Suppressor macrophage treated with lipopolysaccharide for 1 hour (primary cell): ENCODE data around the gene B4GAT1.
A peak's percentile ranks its signal among the peaks of the same experiment; 100 is the strongest.
"Not testable (repeated sequence)": the region's sequence is repeated elsewhere in the genome, so short reads cannot be mapped to it uniquely, and the experiment has no call there.

ENCODE experiments used
- DNase-seq, 3 donors: peaks; one replicate each; pipeline ENCODE4 v3.0.0-alpha.2; 2020 to 2022

Gene B4GAT1

DNA sequence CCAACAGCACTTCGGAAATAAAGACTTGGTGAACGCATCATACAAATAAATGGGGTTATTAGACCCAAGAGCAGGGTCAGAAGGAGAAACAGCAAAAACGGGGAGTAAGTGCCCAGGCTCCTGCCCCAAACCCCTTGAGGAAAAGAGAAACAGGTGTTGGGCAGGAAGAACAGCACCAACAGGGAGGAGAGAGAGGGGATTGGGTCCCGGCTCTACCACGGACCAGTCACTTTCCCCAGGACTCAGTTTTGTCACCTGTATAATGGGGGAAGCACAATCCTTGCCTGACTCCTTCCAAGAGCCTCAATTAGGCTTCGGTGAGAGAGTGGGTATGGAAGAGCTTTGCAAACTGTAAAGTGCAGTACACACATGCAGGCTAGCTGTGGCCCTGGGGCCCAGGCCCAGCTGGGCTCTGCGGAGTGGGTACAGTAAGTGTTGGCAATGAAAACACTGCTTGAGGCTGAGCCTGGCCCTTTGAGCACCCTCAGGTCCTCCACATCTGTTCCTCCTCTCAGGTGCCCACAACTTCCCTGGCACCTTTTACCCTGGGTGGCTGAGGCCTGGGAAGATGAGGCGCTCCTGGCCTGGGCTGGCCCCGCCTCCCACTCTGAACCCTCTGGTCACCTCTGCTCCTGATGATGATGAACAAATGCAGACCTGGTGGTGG, 15.2 kb upstream of the B4GAT1 start:
- DNase-seq = no peak

DNA sequence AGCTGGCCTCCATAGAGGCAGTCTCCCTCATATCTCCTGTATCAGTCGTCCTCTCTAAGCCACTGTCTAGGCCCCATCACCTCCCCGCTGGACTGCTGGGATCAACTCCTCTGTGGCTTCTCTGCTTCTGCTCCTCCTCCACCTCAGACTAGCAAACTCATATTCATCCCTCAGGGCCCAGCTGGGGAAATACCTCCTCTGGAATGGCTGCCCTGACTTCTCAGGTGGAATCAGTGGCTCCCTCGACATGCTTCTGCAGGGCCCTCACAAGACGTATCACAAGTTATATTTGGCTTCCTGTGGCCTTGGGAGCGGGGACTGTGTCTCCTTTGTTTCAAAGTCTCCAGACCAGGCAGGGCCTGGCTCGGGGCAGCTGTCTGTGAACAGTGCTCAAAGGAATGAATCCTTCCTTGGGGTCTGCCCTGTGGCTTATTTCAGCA, 14.1 kb upstream of the B4GAT1 start:
- no peak for DNase-seq

DNA sequence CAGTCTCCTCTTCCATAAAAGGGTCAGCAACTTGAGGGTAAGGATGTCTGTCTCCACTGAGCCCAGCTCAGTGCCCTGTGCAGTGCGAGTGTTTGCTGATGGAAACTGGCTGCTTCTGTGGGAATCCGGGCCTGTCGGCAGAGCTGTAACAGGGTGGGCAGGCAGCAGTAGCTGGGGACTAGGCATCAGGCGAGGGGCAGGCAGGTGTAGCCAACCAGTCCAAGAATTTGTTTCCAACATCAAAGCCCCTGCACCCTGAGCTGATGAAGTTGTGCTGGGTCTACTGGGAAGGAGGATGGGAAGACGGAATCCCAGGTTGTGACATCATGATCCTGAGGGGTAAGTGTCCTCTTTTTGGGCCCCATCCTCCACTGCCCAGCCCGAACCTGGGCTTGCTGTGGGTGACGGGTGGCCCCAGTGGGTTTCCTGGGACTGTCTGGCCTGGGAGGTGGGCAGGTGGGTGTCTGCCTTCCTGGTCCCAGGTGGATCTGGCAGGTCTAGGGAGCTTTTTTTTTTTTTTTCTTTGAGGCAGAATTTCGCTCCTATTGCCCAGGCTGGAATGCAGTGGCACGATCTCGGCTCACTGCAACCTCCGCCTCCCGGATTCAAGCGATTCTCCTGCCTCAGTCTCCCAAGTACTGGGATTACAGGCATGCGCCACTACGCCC, 13.1 kb upstream of the B4GAT1 start:
- DNase-seq = no peak

DNA sequence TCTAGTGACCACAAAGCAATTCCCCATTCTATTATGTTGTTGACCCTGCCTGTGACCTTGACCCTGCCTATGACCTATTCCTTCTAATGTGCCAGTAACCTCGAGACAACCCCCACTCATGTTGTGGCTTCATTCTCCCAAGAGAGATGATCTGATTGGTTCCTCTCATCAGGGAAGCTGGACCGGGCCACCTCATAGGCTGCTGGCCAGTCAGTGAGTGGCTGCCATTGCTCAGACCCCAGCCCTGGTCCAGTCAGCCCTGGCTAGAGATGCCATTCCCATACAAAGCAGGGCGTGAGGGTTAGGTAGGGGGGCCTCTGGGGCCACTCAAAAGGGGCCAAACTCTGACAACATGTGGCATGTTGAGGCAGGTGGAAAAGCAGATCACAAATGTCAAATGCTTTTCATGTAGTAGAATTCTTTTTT, 12.2 kb upstream of the B4GAT1 start:
- no peak for DNase-seq

DNA sequence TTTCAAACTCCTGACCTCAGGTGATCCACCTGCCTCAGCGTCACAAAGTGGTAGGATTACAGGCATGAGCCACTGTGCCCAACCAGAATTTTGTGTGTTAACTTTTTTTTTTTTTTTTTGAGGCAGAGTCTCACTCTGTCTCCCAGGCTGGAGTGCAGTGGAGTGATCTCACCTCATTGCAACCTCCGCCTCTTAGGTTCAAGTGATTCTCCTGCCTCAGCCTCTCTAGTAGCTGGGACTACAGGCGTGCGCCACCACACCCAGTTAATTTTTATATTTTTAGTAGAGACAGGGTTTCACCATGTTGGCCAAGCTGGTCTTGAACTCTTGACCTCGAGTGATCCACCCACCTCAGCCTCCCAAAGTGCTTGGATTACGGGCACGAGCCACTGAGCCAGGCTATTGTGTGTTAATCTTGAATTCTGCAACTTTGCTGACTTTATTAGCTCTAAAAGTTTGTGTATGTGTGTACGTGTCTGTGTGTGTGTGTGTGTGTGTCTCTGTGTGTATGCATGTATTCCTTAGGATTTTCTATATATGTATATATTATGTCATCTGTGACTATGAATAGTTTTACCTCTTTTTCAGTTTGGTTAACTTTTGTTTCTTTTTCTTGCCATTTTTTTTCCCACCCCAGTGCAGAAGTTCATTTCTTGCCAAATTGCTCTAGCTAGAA, 3.3 kb upstream of the B4GAT1 start:
- not testable (repeated sequence) for DNase-seq

DNA sequence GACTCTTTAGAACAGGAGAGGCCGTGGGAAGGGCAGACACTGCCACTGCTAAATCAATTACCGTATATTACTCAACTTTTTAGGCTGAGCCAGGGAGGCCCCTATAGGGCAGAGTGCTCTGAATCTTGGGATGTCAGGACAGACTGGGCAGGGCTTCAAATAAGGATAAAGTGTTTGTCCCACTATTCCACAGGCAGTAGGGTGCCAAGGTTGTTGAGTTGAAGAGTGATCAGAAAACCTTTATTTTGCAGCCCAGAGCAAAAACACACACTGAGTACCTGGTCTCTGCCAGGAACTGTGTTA, 1.6 kb upstream of the B4GAT1 start:
- DNase-seq = no peak

DNA sequence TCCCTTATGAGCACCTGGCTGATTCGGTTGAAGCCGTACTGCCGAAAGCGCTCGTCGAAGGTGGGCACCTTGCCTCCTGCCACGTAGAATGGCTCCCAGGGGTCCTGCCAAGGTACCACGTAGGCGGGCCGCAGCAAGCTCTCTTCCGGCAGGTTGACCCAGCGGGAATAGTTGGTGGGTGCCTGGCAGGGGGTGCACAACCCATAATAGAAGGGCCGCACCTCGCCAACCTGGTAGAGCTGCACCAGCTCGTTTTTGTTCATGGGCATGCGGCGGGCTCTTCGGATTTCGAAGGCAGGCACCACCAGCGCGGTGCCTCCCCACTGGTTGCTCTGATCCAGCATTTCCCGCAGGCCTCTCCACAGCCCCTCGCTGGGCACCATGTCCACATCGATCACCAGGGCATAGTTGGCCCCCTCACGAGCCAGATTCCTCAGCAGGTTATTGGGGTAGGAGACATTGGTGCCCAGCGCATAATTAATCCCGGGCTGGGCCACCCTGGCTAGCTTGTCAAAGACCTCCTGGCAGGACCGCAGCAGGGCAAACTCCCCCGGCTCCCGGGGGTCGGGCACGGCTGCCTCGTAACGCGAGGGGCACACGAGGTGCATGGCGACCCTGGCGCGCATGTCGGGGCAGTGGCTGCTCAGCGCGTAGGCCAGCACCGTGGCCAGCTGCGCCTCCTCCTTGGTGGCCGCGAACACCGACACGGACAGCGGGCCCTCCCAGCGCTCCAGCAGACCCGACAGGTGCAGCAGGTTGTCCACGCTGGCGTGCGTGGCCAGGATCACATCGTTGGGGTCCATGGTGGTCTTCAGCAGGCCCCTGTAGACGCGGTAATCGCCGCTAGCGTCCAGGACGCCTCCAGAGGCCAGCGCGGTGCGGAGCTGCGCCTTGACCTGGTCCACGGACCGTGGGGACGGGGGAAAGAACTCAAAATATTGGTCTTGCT, 679 bp downstream of the B4GAT1 start:
- peak in 1 of 3 donors; percentile 22 for DNase-seq

DNA sequence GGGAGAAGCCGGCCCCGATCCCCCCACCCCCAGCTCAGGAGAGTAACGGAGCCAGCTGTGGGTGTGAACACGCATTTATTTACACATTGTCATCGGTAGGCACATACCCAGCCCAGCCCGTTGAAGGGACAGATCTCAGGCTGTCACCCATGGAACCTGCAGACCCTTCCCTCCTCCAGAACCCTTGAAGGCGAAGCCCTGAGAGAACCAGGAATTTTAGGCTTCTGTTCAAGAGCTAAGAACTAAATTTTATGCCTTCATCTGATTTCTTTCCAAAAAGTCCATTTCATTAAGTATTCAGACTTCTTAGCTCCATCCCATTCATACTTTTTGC, 2.1 kb downstream of the B4GAT1 start:
- DNase-seq = no peak

DNA sequence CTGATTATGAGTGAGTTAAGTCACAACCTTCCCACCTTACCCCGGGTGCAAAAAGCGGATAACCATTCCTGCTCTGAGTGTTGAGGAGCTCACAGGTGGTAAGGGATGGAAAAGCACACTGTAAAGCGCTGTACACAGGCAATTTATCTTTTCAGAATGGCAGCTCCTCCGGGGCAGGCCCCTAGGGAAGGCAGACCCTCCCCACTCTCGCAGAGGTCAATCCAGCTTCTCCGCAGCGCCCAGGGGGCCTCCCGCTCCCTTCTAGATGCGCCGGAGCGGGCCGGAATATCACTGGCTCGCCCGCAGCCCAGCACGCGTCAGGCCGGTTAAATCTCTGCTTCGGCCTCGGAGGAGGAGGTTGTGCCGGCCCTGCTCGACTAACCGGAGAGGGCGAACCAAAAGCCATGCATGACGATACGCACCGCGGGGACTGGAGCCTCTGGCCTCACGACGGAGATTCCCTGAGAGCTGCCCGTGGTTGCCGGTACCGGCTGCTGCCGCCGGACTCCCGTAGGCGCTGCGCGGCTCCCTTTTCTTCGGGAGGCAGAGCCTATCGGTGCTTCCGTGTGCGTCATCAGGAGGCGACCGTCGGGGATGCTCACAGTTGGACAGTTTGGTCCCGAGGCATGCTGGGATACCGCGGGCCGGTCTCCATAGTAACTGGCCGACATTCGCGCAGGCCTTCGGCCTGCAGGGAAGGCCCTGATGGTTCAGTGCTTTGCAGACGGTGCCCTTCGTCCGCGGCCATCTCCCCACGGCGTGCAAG, 2.7 kb downstream of the B4GAT1 start, which contains the start of gene BRMS1:
BRMS1 (minus strand) TSS at position 555 of the 766 bp plus-strand sequence. CDS start 2,870 bp downstream, outside the sequence.
- peak; percentile 98 to 99 (median 98) for DNase-seq

DNA sequence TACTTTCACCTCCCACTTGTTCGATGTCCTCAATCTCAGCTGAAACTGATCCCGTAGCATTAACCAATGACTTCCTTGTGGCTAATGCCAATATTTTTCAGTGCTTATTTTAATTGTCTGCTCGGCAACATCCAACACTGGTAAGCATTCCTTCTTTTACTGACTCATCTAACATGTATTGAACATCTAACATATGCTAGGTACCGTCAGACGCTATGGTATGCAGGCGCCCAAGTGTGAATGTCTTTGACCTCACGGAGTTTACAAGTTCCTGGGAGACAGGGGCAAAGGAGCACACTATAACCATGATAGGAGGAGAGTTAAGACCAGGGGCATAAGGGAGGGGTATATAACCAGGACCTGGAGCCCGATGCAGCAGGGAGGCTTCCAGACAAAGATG, 4.3 kb downstream of the B4GAT1 start:
- no peak for DNase-seq

DNA sequence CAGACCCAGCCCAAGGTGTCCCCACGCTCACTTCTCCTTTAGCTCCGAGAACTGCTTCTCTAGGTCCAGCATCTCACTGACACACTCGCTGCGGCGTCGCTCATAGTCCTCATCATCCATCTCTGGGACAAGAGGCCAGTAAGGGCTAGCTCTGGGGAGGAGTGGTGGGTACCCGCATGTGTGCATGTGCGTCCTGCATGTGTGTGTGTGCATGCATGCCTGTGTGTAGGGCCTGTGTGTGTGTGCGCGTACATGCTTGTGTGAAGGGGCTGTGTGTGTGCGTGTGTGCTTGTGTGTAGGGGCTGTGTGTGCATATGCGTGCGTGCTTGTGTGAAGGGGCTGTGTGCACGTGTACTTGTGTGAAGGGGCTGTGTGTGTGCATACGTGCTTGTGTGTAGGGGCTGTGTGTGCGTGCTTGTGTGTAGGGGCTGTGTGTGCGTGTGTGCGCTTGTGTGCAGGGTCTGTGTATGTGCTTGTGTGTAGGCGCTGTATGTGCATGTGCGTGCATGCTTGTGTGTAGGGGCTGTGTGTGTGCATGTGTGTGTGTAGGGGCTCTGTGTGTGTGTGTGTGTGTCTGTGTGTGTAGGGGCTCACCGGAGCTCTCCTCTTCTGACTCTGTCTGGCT, 5.8 kb downstream of the B4GAT1 start:
- no peak for DNase-seq

DNA sequence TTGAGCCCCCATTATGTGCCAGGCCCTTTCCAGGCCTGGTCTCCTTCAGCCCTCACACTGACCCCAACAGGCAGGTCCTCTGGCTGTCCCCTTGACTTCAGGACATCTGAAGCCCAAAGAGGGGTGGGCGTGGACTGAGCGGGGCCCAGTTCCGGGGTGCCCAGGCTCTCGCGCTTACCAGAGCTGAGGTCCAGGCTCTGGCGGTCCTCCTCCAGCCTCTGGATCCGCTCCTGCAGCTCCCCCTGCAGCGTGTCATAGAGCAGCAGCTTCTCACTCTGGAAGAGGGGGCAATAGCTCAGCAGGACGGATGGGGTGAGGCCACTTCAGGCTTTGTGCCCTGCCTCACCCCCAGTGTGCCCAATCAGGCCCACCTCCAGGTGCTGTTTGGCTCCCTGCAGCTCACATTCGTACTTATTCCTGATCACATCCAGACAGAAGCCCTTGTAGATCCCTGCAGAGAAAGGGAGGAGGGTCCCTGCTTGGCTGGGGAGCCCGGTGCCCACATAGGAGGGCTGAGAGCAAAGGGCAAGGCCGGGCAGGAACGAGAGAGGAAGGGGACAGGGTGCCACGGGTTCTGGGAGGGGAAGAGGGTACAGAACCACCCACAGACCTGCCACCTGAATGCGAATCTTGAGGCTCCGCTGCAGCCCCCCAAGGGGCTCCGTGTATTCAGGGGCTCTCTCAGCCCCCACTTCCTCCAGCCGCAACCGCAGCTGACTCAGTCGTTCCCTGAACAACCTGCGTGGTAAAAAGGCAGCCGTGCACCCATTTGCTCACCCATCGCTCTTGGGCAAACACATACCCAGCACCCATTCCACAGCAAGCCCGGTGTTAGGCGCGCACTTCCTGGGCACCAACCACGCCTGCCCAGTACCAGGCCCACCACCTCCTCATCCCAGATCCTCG, 6.6 kb downstream of the B4GAT1 start:
- DNase-seq = no peak

DNA sequence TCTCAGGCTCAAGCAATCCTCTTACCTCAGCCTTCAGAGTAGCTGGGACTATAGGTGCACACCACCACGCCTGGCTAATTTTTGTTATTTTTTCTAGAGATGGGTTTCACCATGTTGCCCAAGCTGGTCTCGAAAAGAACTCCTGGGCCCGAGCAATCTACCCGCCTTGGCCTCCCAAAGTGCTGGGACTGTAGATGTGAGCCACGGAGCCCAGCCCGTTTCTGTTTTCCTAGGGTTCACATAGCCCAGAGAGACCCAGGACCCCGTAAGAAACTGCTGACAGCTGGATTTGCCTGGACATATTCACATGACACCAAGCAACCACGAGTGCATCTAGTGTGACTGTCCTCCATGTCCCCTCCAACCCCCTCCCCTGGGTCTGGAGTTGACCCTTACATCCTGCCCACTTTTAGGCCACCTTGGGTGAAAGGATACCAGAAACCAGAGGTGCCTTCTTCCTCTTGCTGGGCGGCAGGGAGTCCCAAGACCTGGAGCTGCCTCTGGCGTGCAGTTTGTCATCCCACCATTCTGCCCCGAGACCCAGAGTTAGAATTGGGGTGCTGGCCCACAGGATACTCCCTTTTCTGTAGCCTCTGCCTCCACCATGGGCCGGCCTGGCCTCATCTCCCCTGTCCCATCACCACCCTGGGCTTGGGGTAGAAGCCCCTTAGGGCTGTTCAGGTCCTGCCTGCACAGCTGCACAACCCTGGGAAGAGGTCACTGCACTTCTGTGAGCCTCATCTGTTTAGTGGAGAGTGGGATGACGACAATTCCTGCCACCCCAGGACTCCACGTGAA, 7.5 kb downstream of the B4GAT1 start:
- DNase-seq = no peak

DNA sequence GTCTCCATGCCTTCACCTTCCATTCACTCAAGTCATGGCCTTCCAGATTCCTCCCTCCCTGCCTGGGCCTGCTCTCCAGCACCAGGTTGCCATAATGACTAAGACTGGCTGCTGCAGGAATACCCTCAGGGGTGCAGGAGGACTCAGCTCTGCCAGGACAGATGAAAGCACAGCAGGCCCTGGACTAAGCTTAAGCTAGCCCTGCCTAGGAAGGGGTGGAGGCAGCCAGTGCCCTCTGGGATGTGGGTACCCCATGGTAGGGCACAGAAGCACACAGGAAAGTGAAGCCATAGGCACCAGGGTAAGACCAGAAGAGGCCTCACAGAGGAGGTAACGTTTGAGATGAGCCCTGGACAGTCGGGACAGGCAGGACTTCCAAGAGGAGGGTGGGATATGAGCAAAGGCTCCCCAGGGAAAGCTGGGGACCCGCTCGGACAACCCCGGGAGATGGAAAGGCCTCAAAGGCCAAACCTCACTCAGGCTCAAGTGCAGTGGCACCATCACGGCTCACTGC, 8.2 kb downstream of the B4GAT1 start:
- DNase-seq = no peak

DNA sequence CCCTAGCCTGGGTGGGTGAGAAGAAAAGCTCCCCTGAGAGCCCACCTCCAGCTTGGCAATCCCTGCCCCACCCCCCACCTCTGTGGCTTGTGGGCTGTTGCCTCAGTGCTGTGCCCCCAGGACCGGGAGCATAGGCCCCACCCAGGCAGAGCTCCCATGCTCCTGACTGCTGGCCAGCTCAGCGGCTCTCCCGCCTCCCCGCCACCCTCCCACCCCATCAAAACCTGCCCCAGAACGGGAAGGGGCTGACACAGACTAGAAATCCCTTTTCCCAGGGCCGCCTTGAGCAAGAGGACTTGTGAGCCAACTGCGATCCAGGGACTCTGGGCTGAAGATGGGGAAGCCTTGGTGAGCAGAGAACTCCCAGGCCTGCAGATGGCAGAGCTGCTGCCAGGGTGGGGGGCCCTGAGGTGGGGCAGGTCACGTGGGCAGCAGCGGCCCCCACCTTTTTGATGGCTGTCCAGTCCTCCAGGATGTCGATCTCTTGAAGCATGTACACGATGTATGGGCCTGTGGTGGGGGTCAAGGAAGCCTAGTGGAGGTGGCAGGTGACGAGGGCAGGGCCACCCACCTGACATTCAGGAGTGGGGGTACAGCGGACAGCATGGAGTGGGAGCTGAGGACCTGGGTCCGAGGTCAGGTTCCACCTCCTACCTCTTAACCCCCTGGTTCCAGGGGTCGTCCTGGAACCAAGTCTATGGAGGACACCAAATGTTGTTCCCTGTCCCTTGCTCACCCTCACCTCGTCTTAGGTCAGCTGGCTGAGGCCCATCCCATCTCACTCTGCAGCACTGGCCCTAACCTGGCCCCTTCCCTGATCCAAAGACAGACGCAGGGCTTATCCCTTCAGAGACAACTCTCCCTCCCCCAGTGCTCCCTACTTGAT, 8.9 kb downstream of the B4GAT1 start:
- no peak for DNase-seq

DNA sequence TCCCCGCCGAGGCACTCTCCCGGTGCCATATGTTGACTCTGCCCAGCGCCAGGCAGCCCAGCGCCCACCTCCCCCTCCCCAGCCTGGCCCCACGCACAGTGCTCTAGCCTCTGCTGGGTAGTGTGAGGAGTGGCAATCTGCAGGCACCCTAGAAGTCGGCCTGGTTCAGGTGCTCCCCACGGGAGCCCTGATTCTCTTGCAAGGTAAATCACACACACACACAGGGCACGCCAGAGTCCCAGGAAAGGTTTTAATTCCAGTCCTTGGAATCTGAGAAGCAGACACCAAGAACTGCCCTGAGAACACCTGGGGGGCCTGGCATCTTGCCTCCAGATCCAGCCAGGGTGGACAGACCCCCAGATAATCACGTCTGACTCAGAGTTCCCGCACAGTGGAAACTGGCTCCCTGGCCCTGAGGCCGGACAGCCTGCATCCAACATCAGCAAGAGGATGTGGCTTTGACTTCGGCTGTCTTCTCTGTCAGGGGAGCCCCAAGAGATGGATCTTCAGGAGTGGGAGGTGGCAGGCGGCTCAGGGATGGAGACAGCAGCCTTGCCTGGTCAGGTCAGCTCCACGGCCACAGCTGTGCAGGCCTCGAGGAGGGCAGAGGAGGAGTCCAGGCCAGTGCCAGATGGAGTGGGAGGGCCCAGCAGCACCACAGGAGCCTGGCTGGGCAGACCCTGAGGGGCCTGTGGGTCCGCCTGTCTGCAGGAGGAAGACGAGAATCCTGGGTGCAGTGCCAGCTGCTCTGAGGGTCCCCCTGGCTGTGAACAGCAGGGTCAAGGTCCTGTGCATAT, 10.1 kb downstream of the B4GAT1 start:
- no peak for DNase-seq

DNA sequence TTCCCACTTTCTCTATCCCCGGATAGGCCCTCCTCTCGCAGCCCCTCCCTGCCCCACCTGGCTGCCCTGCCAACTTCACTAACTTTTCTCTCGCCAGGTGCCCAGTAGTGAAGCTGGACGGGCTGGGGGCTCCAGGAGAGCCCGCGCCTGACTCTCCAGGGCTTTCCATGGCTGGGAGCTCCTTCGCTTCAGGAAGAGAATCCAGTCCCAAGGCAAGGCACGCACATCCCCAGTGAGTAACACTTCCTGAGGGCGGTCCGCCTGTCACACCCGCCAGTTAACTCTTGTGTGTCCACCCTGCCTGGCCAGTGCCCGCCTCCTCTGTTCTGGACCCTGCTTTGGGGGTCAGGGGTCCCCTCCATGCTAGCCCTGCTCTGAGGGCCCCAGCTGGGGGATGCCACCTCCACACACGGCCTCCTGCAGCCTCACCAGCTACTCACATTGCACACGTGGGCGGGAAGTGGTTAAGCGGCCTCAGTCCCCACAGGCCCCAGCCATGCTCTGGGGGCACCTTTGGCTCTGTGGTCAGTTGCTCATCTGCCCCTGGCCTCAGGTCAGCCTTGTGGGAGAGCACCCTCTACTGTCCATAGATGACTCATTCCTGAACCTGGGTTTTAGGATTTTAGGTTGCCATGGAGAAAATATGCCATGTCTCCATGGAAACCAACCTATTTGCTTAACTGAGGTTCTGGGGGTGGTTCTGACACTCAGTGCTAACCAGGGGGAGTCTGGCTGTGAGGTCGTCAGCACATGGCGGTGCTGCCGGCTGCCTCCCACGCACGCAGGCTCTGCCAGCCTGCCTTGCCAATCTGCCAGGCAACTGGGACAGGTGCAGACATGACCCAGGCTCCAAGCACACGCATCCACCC, 11.0 kb downstream of the B4GAT1 start, which contains the start of gene RIN1:
RIN1 (minus strand) TSS at position 201 of the 869 bp plus-strand sequence; CDS start at position 169, 32 bp downstream.
- peak; percentile 79 to 83 (median 81) for DNase-seq
